ENCODE results near the gene SLC16A5.

DNA sequence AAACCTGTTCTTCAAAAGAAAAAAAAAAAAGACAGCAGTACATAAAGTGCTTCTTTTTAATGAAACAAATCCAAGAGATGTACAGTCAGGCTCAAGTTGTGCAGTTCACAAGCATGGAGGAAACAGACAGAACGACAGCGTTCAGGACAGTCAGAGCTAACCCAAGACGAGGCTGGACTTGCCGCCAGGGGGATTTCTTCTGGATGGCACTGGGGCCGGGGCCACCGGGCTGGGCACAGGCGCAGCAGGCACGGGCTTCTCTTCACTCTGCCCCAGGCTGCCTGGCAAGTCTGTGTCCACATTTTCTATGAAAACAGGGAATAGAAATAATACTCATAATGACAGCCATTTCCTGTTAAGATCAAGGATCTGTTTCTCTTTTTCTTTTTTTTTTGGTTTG, 48.2 kb downstream of the SLC16A5 start:
- TF ChIP-seq FOXK2 (IDR thresholded peaks at IDR 0.05) (no peak), CTBP1 (IDR thresholded peaks at IDR 0.05; ENCODE audit: borderline replicate concordance) (no peak), TARDBP (IDR thresholded peaks at IDR 0.05) (no peak), BHLHE40 (IDR thresholded peaks at IDR 0.05; ENCODE audit: borderline replicate concordance) (no peak), ELF4 (IDR thresholded peaks at IDR 0.05) (no peak), SUZ12 (IDR thresholded peaks at IDR 0.05) (no peak), SP1 (IDR thresholded peaks at IDR 0.05) (no peak), PKNOX1 (IDR thresholded peaks at IDR 0.05) (no peak), NFRKB (IDR thresholded peaks at IDR 0.05) (no peak), HDGF (IDR thresholded peaks at IDR 0.05; ENCODE audit: borderline replicate concordance) (no peak), FOXM1 (IDR thresholded peaks at IDR 0.05; ENCODE audit: borderline replicate concordance) (no peak)

Measured in HEK293T (cell line).